ENCODE measurements around the gene PKN3. TPM values are rescaled to one million over a fixed set of nuclear protein-coding genes. Genes with fewer than 3 reads are reported as not detected.
"Not testable (repeated sequence)": the region's sequence is repeated elsewhere in the genome, so short reads cannot be mapped to it uniquely, and the experiment has no call there.

PKN3 gene
- total RNA-seq, 1 experiment from 2014 or later, result 7.8 TPM

GRCh38 chr9:128694344-128694743, 8.0 kb upstream of the PKN3 start:
- CTCF ChIA-PET, result no interaction called here

GRCh38 chr9:128696923-128697707, 5.2 kb upstream of the PKN3 start:
- H3K9ac ChIP-seq (ENCODE audit: low read length), result no peak overlapping the region
- DNase-seq (no peak), ATAC-seq (no peak)
- no peaks in the 10 kb centered on the region for H3K27me3 ChIP-seq (ENCODE audit: low read length)
- peaks cover 3% of the 10 kb centered on the region for H3F3A ChIP-seq (ENCODE audit: low read length, unreplicated experiment)
- peaks cover 36% of the 10 kb centered on the region for H3K36me3 ChIP-seq (ENCODE audit: low read depth, low read length)
- H3K9me3 ChIP-seq (ENCODE audit: low read length), result no peaks in the 10 kb centered on the region
- H3K9me2 ChIP-seq (replicated peaks; ENCODE audit: low read length), result no peaks in the 10 kb centered on the region
- no peak overlapping the region for H2AFZ ChIP-seq (ENCODE audit: low read length)
- no peak overlapping the region for H3K27ac ChIP-seq (ENCODE audit: low read length)
- ChIA-PET CTCF (interaction anchor here (0.8 kb wide), 1 partner anchor 62 kb away, joined by 3 read pairs; no protein-coding TSS in a partner anchor), POLR2A (ENCODE audit: unreplicated experiment) (no interaction called here)
- peaks cover 14% of the 10 kb centered on the region for H3K79me2 ChIP-seq (ENCODE audit: low read length)
- no peak overlapping the region for H3K4me2 ChIP-seq (ENCODE audit: low read length)
- TF ChIP-seq EZH2phosphoT487 (IDR thresholded peaks at IDR 0.05; ENCODE audit: borderline replicate concordance, low read length) (no peak), CTCF (conservative IDR thresholded peaks at IDR 0.05; ENCODE audit: low read depth, low read length) (no peak), EZH2 (IDR thresholded peaks at IDR 0.05; ENCODE audit: low read length, unreplicated experiment) (no peak)
- intact Hi-C loops (cut with micrococcal nuclease), result no loop called here
- BruUV-seq (replicated peaks), result no TSS peak
- no peak overlapping the region for H3K4me3 ChIP-seq (ENCODE audit: low read length)
- 0 out of 2 replicates have a peak, but pooled peaks cover 3% of the 10 kb centered on the region for H4K20me1 ChIP-seq (ENCODE audit: low read length)
- no peaks in the 10 kb centered on the region for H3K4me1 ChIP-seq (ENCODE audit: insufficient read depth, low read length)

More at GRCh38 chr9:128694344-128694743, 8.0 kb upstream of the PKN3 start:
- no peak overlapping the region for H3K4me3 ChIP-seq (ENCODE audit: low read length)
- no peak overlapping the region for H3K4me2 ChIP-seq (ENCODE audit: low read length)
- H4K20me1 ChIP-seq (ENCODE audit: low read length), result peaks cover 22% of the 10 kb centered on the region
- POLR2A ChIA-PET (ENCODE audit: unreplicated experiment), result no interaction called here
- no peaks in the 10 kb centered on the region for H3K9me2 ChIP-seq (replicated peaks; ENCODE audit: low read length)
- H3F3A ChIP-seq (ENCODE audit: low read length, unreplicated experiment), result peaks cover 3% of the 10 kb centered on the region
- H3K36me3 ChIP-seq (ENCODE audit: low read depth, low read length), result peaks cover 52% of the 10 kb centered on the region
- no peak overlapping the region for H3K27ac ChIP-seq (ENCODE audit: low read length)
- no peaks in the 10 kb centered on the region for H3K9me3 ChIP-seq (ENCODE audit: low read length)
- H2AFZ ChIP-seq (ENCODE audit: low read length), result no peak overlapping the region
- BruUV-seq (replicated peaks), result no TSS peak
- peaks cover 36% of the 10 kb centered on the region for H3K79me2 ChIP-seq (ENCODE audit: low read length)
- TF ChIP-seq CTCF (conservative IDR thresholded peaks at IDR 0.05; ENCODE audit: low read depth, low read length) (no peak), EZH2phosphoT487 (IDR thresholded peaks at IDR 0.05; ENCODE audit: borderline replicate concordance, low read length) (no peak), EZH2 (IDR thresholded peaks at IDR 0.05; ENCODE audit: low read length, unreplicated experiment) (no peak)
- no peak overlapping the region for H3K9ac ChIP-seq (ENCODE audit: low read length)
- ATAC-seq, result no peak
- H3K27me3 ChIP-seq (ENCODE audit: low read length), result no peaks in the 10 kb centered on the region
- intact Hi-C loops (cut with micrococcal nuclease), result no loop called here
- no peak for DNase-seq
- peaks cover 6% of the 10 kb centered on the region for H3K4me1 ChIP-seq (ENCODE audit: insufficient read depth, low read length)

- intact Hi-C loops (cut with micrococcal nuclease); H3K4me1 ChIP-seq (ENCODE audit: insufficient read depth, low read length); DNase-seq; ATAC-seq; H2AFZ ChIP-seq (ENCODE audit: low read length); BruUV-seq (replicated peaks); H3K9me3 ChIP-seq (ENCODE audit: low read length); H4K20me1 ChIP-seq (ENCODE audit: low read length); H3K9ac ChIP-seq (ENCODE audit: low read length); H3K27me3 ChIP-seq (ENCODE audit: low read length); H3K4me3 ChIP-seq (ENCODE audit: low read length); H3K27ac ChIP-seq (ENCODE audit: low read length); H3K4me2 ChIP-seq (ENCODE audit: low read length); H3K9me2 ChIP-seq (replicated peaks; ENCODE audit: low read length); H3F3A ChIP-seq (ENCODE audit: low read length, unreplicated experiment); H3K79me2 ChIP-seq (ENCODE audit: low read length): not testable (repeated sequence)
- ChIA-PET POLR2A (ENCODE audit: unreplicated experiment) (interaction anchor here (1.0 kb wide), 1 partner anchor 15 kb away, joined by 3 read pairs; no protein-coding TSS in a partner anchor), CTCF (interaction anchor here (1.1 kb wide), 1 partner anchor 63 kb away, joined by 3 read pairs; no protein-coding TSS in a partner anchor)
- H3K36me3 ChIP-seq (ENCODE audit: low read depth, low read length), result peaks cover 15% of the 10 kb centered on the region
These were observed 3.1 kb upstream of the PKN3 start for GRCh38 chr9:128699096-128699795.
